Breast epithelium (tissue), 3 donors: ENCODE measurements around the gene TAB3.

ENCODE experiments used
- POLR2A ChIP-seq: fragments of 450-650 bp; IDR thresholded peaks from one replicate; pipeline ENCODE4 v1.6.1; 2016; ENCODE audit warnings: antibody characterized with exemption, mild to moderate bottlenecking, moderate library complexity
- TF ChIP-seq, protein P1 (sequence below), 3 donors: fragments of 450-650 bp; IDR thresholded peaks; one replicate each; pipeline ENCODE4 v1.5.1; 2016 to 2017; ENCODE audit warnings: antibody characterized with exemption in 3 of 3, mild to moderate bottlenecking in 3 of 3, moderate library complexity in 3 of 3

DNA sequence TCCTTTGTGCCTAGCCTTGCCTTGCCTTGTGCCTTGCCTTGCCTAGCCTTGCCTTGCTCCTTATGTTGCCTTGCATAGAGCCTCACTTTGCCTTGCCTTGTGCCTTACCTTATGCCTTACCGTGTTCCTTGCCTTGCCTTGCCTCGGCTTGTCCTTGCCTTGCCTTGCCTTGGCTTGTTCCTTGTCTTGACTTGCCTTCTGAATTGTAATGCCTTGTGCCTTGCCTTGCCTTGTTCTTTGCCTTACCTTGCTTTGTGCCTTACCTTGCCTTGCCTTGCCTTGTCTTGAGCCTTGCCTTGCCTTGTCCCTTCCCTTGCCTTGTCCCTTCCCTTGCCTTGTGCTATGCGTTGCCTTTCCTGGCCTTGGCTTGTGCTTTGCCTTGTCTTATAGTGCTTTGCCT lies 90.2 kb downstream of the TAB3 start:
- no peak for TF ChIP-seq POLR2A
- TF ChIP-seq, protein P1, sequence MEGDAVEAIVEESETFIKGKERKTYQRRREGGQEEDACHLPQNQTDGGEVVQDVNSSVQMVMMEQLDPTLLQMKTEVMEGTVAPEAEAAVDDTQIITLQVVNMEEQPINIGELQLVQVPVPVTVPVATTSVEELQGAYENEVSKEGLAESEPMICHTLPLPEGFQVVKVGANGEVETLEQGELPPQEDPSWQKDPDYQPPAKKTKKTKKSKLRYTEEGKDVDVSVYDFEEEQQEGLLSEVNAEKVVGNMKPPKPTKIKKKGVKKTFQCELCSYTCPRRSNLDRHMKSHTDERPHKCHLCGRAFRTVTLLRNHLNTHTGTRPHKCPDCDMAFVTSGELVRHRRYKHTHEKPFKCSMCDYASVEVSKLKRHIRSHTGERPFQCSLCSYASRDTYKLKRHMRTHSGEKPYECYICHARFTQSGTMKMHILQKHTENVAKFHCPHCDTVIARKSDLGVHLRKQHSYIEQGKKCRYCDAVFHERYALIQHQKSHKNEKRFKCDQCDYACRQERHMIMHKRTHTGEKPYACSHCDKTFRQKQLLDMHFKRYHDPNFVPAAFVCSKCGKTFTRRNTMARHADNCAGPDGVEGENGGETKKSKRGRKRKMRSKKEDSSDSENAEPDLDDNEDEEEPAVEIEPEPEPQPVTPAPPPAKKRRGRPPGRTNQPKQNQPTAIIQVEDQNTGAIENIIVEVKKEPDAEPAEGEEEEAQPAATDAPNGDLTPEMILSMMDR (IDR thresholded peaks at IDR 0.05) = no peak
